HL-60 (cell line): Measurements from ENCODE around the gene NTN4.

Experiments used
- DNase-seq, 2 experiments: peaks; one replicate each; pipeline ENCODE4 v3.0.0-alpha.2; 2010 to 2020; ENCODE audit warnings: low read depth in 1 of 2, low spot score in 1 of 2
- H3K27ac ChIP-seq: fragments of 250-450 bp; sonication (Bioruptor Pico); replicated peaks from 2 replicates; pipeline ENCODE4 v1.5.1; 2020; ENCODE audit warnings: mild to moderate bottlenecking, moderate library complexity
- H3K27me3 ChIP-seq: fragments of 250-450 bp; sonication (Bioruptor Pico); 2 replicates; pipeline ENCODE4 v1.5.1; 2021; ENCODE audit warnings: mild to moderate bottlenecking, moderate library complexity; ENCODE audit not compliant: insufficient read depth, poor library complexity, severe bottlenecking
- H3K4me3 ChIP-seq: replicated peaks from 2 replicates; pipeline ENCODE4 v1.5.1; 2011; ENCODE audit warnings: mild to moderate bottlenecking, control low read depth, low read length; ENCODE audit not compliant: insufficient read depth
- CTCF ChIP-seq: IDR thresholded peaks from one replicate; pipeline ENCODE4 v1.5.1; 2011; ENCODE audit warnings: low read length, control low read depth, inconsistent platforms; ENCODE audit not compliant: insufficient read depth
- GABPA ChIP-seq: IDR thresholded peaks from 2 replicates; pipeline ENCODE4 v1.6.1; 2012; ENCODE audit warnings: low read depth
- POLR2AphosphoS5 ChIP-seq: IDR thresholded peaks from 2 replicates; pipeline ENCODE4 v1.6.1; 2012; ENCODE audit warnings: low read depth
- SPI1 ChIP-seq: IDR thresholded peaks from 2 replicates; pipeline ENCODE4 v1.6.1; 2012; ENCODE audit warnings: low read depth, mild to moderate bottlenecking, borderline replicate concordance
- TF ChIP-seq, protein P1 (sequence below): IDR thresholded peaks from 2 replicates; pipeline ENCODE4 v1.6.1; 2012; ENCODE audit warnings: low read depth; ENCODE audit not compliant: insufficient replicate concordance

Gene NTN4

DNA sequence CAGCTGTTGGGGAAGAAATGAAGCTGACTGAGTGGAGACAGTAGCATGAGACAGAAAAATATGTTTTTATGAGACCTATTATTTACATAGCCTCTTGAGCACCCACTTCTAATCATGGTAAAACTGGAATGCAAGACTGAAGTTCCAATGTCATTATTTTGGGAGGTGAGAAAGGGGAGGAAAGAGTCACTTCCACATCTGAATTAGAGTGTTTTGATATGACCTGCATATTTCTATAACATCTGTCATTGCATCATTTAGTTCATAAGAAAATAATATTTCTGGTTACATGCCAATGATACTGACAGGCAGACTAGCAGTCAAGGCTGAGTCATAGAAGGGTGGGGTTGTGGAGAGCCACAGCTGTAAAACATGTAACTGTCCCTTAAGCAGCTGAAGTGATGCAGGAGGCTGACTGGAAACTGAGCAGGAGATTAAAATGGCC, 26.7 kb downstream of the NTN4 start:
- TF ChIP-seq, protein P1, sequence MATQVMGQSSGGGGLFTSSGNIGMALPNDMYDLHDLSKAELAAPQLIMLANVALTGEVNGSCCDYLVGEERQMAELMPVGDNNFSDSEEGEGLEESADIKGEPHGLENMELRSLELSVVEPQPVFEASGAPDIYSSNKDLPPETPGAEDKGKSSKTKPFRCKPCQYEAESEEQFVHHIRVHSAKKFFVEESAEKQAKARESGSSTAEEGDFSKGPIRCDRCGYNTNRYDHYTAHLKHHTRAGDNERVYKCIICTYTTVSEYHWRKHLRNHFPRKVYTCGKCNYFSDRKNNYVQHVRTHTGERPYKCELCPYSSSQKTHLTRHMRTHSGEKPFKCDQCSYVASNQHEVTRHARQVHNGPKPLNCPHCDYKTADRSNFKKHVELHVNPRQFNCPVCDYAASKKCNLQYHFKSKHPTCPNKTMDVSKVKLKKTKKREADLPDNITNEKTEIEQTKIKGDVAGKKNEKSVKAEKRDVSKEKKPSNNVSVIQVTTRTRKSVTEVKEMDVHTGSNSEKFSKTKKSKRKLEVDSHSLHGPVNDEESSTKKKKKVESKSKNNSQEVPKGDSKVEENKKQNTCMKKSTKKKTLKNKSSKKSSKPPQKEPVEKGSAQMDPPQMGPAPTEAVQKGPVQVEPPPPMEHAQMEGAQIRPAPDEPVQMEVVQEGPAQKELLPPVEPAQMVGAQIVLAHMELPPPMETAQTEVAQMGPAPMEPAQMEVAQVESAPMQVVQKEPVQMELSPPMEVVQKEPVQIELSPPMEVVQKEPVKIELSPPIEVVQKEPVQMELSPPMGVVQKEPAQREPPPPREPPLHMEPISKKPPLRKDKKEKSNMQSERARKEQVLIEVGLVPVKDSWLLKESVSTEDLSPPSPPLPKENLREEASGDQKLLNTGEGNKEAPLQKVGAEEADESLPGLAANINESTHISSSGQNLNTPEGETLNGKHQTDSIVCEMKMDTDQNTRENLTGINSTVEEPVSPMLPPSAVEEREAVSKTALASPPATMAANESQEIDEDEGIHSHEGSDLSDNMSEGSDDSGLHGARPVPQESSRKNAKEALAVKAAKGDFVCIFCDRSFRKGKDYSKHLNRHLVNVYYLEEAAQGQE: no peak
- TF ChIP-seq SPI1 (no peak), GABPA (no peak), CTCF (no peak), POLR2AphosphoS5 (no peak)
- no peak overlapping the region for H3K27ac ChIP-seq
- H3K27me3 ChIP-seq: peaks cover 7% of the 10 kb centered on the region
- no peak overlapping the region for H3K4me3 ChIP-seq
- DNase-seq: no peak

GRCh38 chr12:95762123-95762785, 28.3 kb downstream of the NTN4 start:
- H3K27ac ChIP-seq: no peak overlapping the region
- peaks cover 7% of the 10 kb centered on the region for H3K27me3 ChIP-seq
- no peak for DNase-seq
- H3K4me3 ChIP-seq: no peak overlapping the region
- TF ChIP-seq GABPA: no peak
- TF ChIP-seq SPI1: no peak
- TF ChIP-seq CTCF: no peak

GRCh38 chr12:95760371-95760770, 30.2 kb downstream of the NTN4 start:
- Histone ChIP-seq H3K27ac (no peak overlapping the region), H3K4me3 (no peak overlapping the region), H3K27me3 (peaks cover 7% of the 10 kb centered on the region)
- no peak for DNase-seq
- TF ChIP-seq CTCF: no peak
- TF ChIP-seq, protein P1: no peak
- no peak for TF ChIP-seq GABPA
- no peak for TF ChIP-seq SPI1
- no peak for TF ChIP-seq POLR2AphosphoS5

GRCh38 chr12:95759718-95760117, 30.8 kb downstream of the NTN4 start:
- no peak overlapping the region for H3K4me3 ChIP-seq
- no peak for DNase-seq
- TF ChIP-seq GABPA (no peak), CTCF (no peak), SPI1 (no peak), POLR2AphosphoS5 (no peak)
- TF ChIP-seq, protein P1: no peak
- no peak overlapping the region for H3K27ac ChIP-seq
- peaks cover 6% of the 10 kb centered on the region for H3K27me3 ChIP-seq
